ENCODE results near the gene USP48. TPM values are rescaled to one million over a fixed set of nuclear protein-coding genes. Genes with fewer than 3 reads are reported as not detected.

The USP48 gene
- total and polyA plus RNA-seq, 2 of the 8 experiments (the other 6 are each of a cell fraction or from before 2014, with no cell fraction given) = 12.8 to 83.5 TPM

DNA sequence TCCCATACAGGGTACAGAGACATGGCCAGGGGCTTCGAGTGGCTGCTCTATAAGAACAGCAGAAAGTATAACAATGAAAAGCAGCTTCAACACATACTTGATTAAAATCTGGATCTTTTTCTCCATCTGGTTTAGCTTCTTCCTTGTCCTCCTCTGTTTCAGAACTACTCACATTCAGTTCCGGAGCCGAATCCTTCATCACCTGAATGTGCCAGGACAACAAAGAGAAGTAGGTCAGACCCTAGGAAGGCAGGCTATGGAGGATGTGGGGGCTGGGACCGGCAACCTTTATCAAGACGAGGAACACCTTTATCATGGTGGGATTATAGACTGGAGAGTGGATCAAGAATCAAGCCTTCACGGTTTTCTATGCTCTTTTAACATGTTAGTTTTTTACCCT, 81.5 kb downstream of the USP48 start:
- Histone ChIP-seq H3K9me3 (ENCODE audit: insufficient read depth in 2 of 2, low read depth in 1 of 2, low read length in 1 of 2) (no peaks in the 10 kb centered on the region), H2BK12ac (ENCODE audit: low read depth, low read length) (no peak overlapping the region), H4K20me1 (replicated peaks in 1 of 2; ENCODE audit: control insufficient read depth in 1 of 2, insufficient read depth in 2 of 2, low read length in 2 of 2) (peaks cover 0 to 3% of the 10 kb centered on the region in 2 experiments), H2BK5ac (ENCODE audit: low read depth, low read length) (no peak overlapping the region), H4K8ac (ENCODE audit: extremely low read depth, insufficient read depth, low read length) (no peak overlapping the region), H3K4me3 (ENCODE audit: extremely low read depth in 1 of 4, insufficient read depth in 2 of 4, low read depth in 3 of 4, low read length in 4 of 4) (no peak overlapping the region), H3K18ac (ENCODE audit: extremely low read depth, low read length) (no peak overlapping the region), H3K27ac (ENCODE audit: low read depth, low read length) (no peak overlapping the region), H3K79me2 (ENCODE audit: control insufficient read depth in 1 of 2, insufficient read depth in 2 of 2, low read length in 2 of 2) (no peaks in the 10 kb centered on the region), H3K9ac (replicated peaks in 1 of 4; ENCODE audit: extremely low read depth in 1 of 4, low read depth in 3 of 4, low read length in 3 of 4) (no peak overlapping the region), H3K14ac (ENCODE audit: insufficient read length) (no peak overlapping the region), H3K4me2 (ENCODE audit: insufficient read depth in 1 of 2, low read depth in 2 of 2, low read length in 2 of 2) (no peak overlapping the region), H3K23ac (ENCODE audit: insufficient read length) (no peak overlapping the region), H3K4ac (replicated peaks; ENCODE audit: insufficient read length, low read depth, low read length) (no peak overlapping the region), H2BK20ac (ENCODE audit: low read length) (no peak overlapping the region), H4K91ac (replicated peaks; ENCODE audit: insufficient read length, low read length) (no peak overlapping the region), H2BK120ac (replicated peaks; ENCODE audit: low read depth, low read length) (no peak overlapping the region), H2BK15ac (ENCODE audit: low read length) (no peak overlapping the region), H3K27me3 (replicated peaks in 1 of 4; ENCODE audit: control insufficient read depth in 3 of 4, extremely low read depth in 1 of 4, insufficient read depth in 3 of 4, low read length in 3 of 4) (no peaks in the 10 kb centered on the region), H3K36me3 (ENCODE audit: control insufficient read depth in 2 of 4, insufficient read depth in 4 of 4, low read length in 3 of 4) (peaks cover 4 to 46% (median 30%) of the 10 kb centered on the region in 4 experiments; a peak in 7 of 8 replicates), H4K5ac (ENCODE audit: insufficient read length, low read depth, low read length) (no peak overlapping the region), H3K4me1 (replicated peaks in 1 of 4; ENCODE audit: control insufficient read depth in 3 of 4, insufficient read depth in 4 of 4, low read length in 3 of 4) (peaks cover 2 to 4% (median 3%) of the 10 kb centered on the region in 4 experiments; a peak in 4 of 7 replicates), H2AFZ (ENCODE audit: low read length) (no peak overlapping the region), H3K23me2 (ENCODE audit: low read depth, low read length) (no peaks in the 10 kb centered on the region), H3K56ac (replicated peaks; ENCODE audit: insufficient read length, low read depth, low read length) (no peak overlapping the region), H2AK5ac (ENCODE audit: low read depth, low read length) (no peak overlapping the region), H3K79me1 (ENCODE audit: low read depth, low read length) (no peaks in the 10 kb centered on the region; the same call in 1 of the 2 replicates)
- 94% methylated on average over 6 of the region's 6 CpGs; no CpG with 5 or more reads in 1 of the 2 experiments for WGBS, 2 experiments (ENCODE audit: extremely low coverage in 1 of 2, insufficient coverage in 1 of 2, insufficient read length in 1 of 2, insufficient replicate concordance in 2 of 2, low coverage in 1 of 2, low lambda C conversion rate in 2 of 2, missing lambda C conversion rate in 1 of 2)
- POLR2A ChIA-PET (ENCODE audit: partially characterized antibody) = no interaction called here
- CTCF ChIA-PET (ENCODE audit: partially characterized antibody) = interaction anchor here (1.7 kb wide), 1 partner anchor 9 kb away, joined by 5 read pairs; no protein-coding TSS in a partner anchor
- FAIRE-seq = no peak
- no peak for DNase-seq (ENCODE audit: low read depth in 1 of 2, low spot score in 2 of 2)
- no peak for TF ChIP-seq BCL11A (IDR thresholded peaks at IDR 0.05; ENCODE audit: low read depth in 2 of 2, low read length in 2 of 2)
- no peak for TF ChIP-seq SP1 (IDR thresholded peaks at IDR 0.05; ENCODE audit: low read depth, low read length)
- no peak for TF ChIP-seq YY1 (IDR thresholded peaks at IDR 0.05; ENCODE audit: low read depth, low read length)
- no peak for TF ChIP-seq BACH1 (IDR thresholded peaks at IDR 0.05; ENCODE audit: low read length)
- TF ChIP-seq POLR2A (IDR thresholded peaks at IDR 0.05; ENCODE audit: control extremely low read depth in 1 of 2, low read depth in 2 of 2, low read length in 2 of 2) = no peak
- no peak for TF ChIP-seq TCF12 (IDR thresholded peaks at IDR 0.05; ENCODE audit: low read depth, low read length)
- no peak for TF ChIP-seq RXRA (IDR thresholded peaks at IDR 0.05; ENCODE audit: insufficient read depth, low read depth, low read length)
- no peak for TF ChIP-seq RNF2 (IDR thresholded peaks at IDR 0.05; ENCODE audit: borderline replicate concordance, low read depth, low read length, missing control alignments, poor library complexity, severe bottlenecking)
- TF ChIP-seq NRF1 (IDR thresholded peaks at IDR 0.05; ENCODE audit: low read depth, low read length) = no peak
- TF ChIP-seq, protein P1, sequence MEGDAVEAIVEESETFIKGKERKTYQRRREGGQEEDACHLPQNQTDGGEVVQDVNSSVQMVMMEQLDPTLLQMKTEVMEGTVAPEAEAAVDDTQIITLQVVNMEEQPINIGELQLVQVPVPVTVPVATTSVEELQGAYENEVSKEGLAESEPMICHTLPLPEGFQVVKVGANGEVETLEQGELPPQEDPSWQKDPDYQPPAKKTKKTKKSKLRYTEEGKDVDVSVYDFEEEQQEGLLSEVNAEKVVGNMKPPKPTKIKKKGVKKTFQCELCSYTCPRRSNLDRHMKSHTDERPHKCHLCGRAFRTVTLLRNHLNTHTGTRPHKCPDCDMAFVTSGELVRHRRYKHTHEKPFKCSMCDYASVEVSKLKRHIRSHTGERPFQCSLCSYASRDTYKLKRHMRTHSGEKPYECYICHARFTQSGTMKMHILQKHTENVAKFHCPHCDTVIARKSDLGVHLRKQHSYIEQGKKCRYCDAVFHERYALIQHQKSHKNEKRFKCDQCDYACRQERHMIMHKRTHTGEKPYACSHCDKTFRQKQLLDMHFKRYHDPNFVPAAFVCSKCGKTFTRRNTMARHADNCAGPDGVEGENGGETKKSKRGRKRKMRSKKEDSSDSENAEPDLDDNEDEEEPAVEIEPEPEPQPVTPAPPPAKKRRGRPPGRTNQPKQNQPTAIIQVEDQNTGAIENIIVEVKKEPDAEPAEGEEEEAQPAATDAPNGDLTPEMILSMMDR (IDR thresholded peaks at IDR 0.05; ENCODE audit: control extremely low read depth in 1 of 3, insufficient read depth in 1 of 3, low read depth in 1 of 3, low read length in 3 of 3) = no peak
- TF ChIP-seq, protein P2, sequence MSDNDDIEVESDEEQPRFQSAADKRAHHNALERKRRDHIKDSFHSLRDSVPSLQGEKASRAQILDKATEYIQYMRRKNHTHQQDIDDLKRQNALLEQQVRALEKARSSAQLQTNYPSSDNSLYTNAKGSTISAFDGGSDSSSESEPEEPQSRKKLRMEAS (IDR thresholded peaks at IDR 0.05) = no peak
- TF ChIP-seq SIRT6 (IDR thresholded peaks at IDR 0.05; ENCODE audit: low read length) = no peak
- TF ChIP-seq HDAC6 (IDR thresholded peaks at IDR 0.05; ENCODE audit: low read depth, low read length) = no peak
